SU-DHL-6 (cell line): ENCODE results near the gene FBXW11.

Source experiments
- EZH2phosphoT487 ChIP-seq: fragments of 200-600 bp; sonication (generic), shearing (Covaris generic); conservative IDR thresholded peaks from 2 replicates; pipeline ENCODE4 v1.6.1; 2018; ENCODE audit warnings: mild to moderate bottlenecking, antibody characterized with exemption, low read length, moderate library complexity, mixed read lengths
- TF ChIP-seq, protein P1 (sequence below): fragments of 200-600 bp; sonication (generic); IDR thresholded peaks from one replicate; pipeline ENCODE4 v1.5.1; 2017; ENCODE audit warnings: antibody characterized with exemption, mild to moderate bottlenecking, low read length, moderate library complexity; ENCODE audit not compliant: insufficient read depth, poor library complexity, severe bottlenecking

- TF ChIP-seq, protein P1, sequence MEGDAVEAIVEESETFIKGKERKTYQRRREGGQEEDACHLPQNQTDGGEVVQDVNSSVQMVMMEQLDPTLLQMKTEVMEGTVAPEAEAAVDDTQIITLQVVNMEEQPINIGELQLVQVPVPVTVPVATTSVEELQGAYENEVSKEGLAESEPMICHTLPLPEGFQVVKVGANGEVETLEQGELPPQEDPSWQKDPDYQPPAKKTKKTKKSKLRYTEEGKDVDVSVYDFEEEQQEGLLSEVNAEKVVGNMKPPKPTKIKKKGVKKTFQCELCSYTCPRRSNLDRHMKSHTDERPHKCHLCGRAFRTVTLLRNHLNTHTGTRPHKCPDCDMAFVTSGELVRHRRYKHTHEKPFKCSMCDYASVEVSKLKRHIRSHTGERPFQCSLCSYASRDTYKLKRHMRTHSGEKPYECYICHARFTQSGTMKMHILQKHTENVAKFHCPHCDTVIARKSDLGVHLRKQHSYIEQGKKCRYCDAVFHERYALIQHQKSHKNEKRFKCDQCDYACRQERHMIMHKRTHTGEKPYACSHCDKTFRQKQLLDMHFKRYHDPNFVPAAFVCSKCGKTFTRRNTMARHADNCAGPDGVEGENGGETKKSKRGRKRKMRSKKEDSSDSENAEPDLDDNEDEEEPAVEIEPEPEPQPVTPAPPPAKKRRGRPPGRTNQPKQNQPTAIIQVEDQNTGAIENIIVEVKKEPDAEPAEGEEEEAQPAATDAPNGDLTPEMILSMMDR = no peak
- TF ChIP-seq EZH2phosphoT487 = no peak
These were observed 49.0 kb upstream of the FBXW11 start for GRCh38 chr5:172055421-172055820.
